Uterus (tissue), 2 donors: ENCODE results near the gene ZSWIM3.

ENCODE experiments used
- POLR2A ChIP-seq, 2 donors: fragments of 450-650 bp; IDR thresholded peaks; one replicate each; pipeline ENCODE4 v1.6.1; 2016; ENCODE audit warnings: antibody characterized with exemption in 2 of 2, mild to moderate bottlenecking in 1 of 2, moderate library complexity in 1 of 2
- TF ChIP-seq, protein P1 (sequence below), 4 experiments: fragments of 200-600 bp in 2 of 4; fragments of 450-650 bp in 2 of 4; sonication (generic) in 2 of 4; IDR thresholded peaks; one replicate each; pipeline ENCODE4 v1.5.1; 2016 to 2019; ENCODE audit warnings: antibody characterized with exemption in 4 of 4, mild to moderate bottlenecking in 2 of 4, moderate library complexity in 1 of 4

GRCh38 chr20:45925821-45926506, 68.5 kb downstream of the ZSWIM3 start:
- TF ChIP-seq, protein P1, sequence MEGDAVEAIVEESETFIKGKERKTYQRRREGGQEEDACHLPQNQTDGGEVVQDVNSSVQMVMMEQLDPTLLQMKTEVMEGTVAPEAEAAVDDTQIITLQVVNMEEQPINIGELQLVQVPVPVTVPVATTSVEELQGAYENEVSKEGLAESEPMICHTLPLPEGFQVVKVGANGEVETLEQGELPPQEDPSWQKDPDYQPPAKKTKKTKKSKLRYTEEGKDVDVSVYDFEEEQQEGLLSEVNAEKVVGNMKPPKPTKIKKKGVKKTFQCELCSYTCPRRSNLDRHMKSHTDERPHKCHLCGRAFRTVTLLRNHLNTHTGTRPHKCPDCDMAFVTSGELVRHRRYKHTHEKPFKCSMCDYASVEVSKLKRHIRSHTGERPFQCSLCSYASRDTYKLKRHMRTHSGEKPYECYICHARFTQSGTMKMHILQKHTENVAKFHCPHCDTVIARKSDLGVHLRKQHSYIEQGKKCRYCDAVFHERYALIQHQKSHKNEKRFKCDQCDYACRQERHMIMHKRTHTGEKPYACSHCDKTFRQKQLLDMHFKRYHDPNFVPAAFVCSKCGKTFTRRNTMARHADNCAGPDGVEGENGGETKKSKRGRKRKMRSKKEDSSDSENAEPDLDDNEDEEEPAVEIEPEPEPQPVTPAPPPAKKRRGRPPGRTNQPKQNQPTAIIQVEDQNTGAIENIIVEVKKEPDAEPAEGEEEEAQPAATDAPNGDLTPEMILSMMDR (IDR thresholded peaks at IDR 0.05) = no peak
- TF ChIP-seq POLR2A (IDR thresholded peaks at IDR 0.05) = no peak
